Brain microvascular endothelial cell (primary cell): ENCODE results near the gene GPRIN1.

Experiments used
- DNase-seq: peaks from one replicate; pipeline ENCODE4 v3.0.0-alpha.2; 2020
- H3K27ac ChIP-seq: fragments of 250-450 bp; sonication (Bioruptor Pico); 2 replicates; pipeline ENCODE4 v1.5.1; 2020; ENCODE audit warnings: mild to moderate bottlenecking, moderate library complexity
- H3K27me3 ChIP-seq: fragments of 250-450 bp; sonication (Bioruptor Pico); replicated peaks from 2 replicates; pipeline ENCODE4 v1.5.1; 2020; ENCODE audit warnings: mild to moderate bottlenecking
- H3K36me3 ChIP-seq: fragments of 250-450 bp; sonication (Bioruptor Pico); replicated peaks from 2 replicates; pipeline ENCODE4 v1.5.1; 2020; ENCODE audit warnings: mild to moderate bottlenecking
- H3K4me3 ChIP-seq: 2 replicates; pipeline ENCODE4 v1.5.1; 2011; ENCODE audit warnings: low read depth, mild to moderate bottlenecking, control low read depth, low read length, moderate library complexity
- CTCF ChIP-seq: IDR thresholded peaks from 2 replicates; pipeline ENCODE4 v1.5.1; 2011; ENCODE audit warnings: low read depth, mild to moderate bottlenecking, moderate library complexity, low read length, control low read depth, inconsistent platforms; ENCODE audit errors: missing control alignments
- in situ Hi-C: cut with HindIII; loops from 2 replicates; pipeline ENCODE4 v1.10.0; 2017; ENCODE audit warnings: low sequenced_read_pairs, low pct_ligation_motif_present

GPRIN1 gene

GRCh38 chr5:176624938-176625337, 15.0 kb upstream of the GPRIN1 start:
- no peak for TF ChIP-seq CTCF
- DNase-seq: no peak
- in situ Hi-C loops: no loop called here
- Histone ChIP-seq H3K27ac (no peak overlapping the region), H3K4me3 (no peak overlapping the region), H3K27me3 (peaks cover 28% of the 10 kb centered on the region), H3K36me3 (no peaks in the 10 kb centered on the region)

- Histone ChIP-seq H3K27me3 (peaks cover 26% of the 10 kb centered on the region), H3K4me3 (no peak overlapping the region), H3K36me3 (no peaks in the 10 kb centered on the region), H3K27ac (no peak overlapping the region)
- TF ChIP-seq CTCF: no peak
- DNase-seq: no peak
- in situ Hi-C loops: no loop called here
These were observed 14.2 kb upstream of the GPRIN1 start for GRCh38 chr5:176624142-176624541.

GRCh38 chr5:176621661-176622079, 11.7 kb upstream of the GPRIN1 start:
- peak; percentile 71 for DNase-seq
- no peak overlapping the region for H3K4me3 ChIP-seq
- in situ Hi-C loops: no loop called here
- TF ChIP-seq CTCF: no peak
- H3K27me3 ChIP-seq: peaks cover 25% of the 10 kb centered on the region
- H3K36me3 ChIP-seq: no peaks in the 10 kb centered on the region
- H3K27ac ChIP-seq: no peak overlapping the region

- Histone ChIP-seq H3K27me3 (peaks cover 20% of the 10 kb centered on the region), H3K4me3 (peak overlapping the region; percentile 12), H3K27ac (no peak overlapping the region), H3K36me3 (no peaks in the 10 kb centered on the region)
- DNase-seq: no peak
- in situ Hi-C loops: no loop called here
- no peak for TF ChIP-seq CTCF
These were observed 10.5 kb upstream of the GPRIN1 start for GRCh38 chr5:176620333-176620981.

- Histone ChIP-seq H3K27ac (no peak overlapping the region), H3K27me3 (peaks cover 20% of the 10 kb centered on the region), H3K36me3 (no peaks in the 10 kb centered on the region), H3K4me3 (no peak overlapping the region)
- in situ Hi-C loops: no loop called here
- TF ChIP-seq CTCF: no peak
- no peak for DNase-seq
These were observed 9.8 kb upstream of the GPRIN1 start for GRCh38 chr5:176619569-176620332.
